Prostate gland (tissue), 2 donors: ENCODE measurements around the gene SGO2. TPM values are rescaled to one million over a fixed set of nuclear protein-coding genes. Genes with fewer than 3 reads are reported as not detected.

Experiments
- DNase-seq: peaks from one replicate; pipeline ENCODE4 v3.0.0-alpha.2; 2019; ENCODE audit warnings: low spot score
- H3K27ac ChIP-seq, 2 donors: fragments of 200-600 bp; sonication (generic); 2 replicates each; pipeline ENCODE4 v1.5.1; 2017 to 2019
- H3K27me3 ChIP-seq: fragments of 200-600 bp; sonication (generic); replicated peaks from 2 replicates; pipeline ENCODE4 v1.5.1; 2019; ENCODE audit not compliant: insufficient read depth
- H3K36me3 ChIP-seq, 2 donors: fragments of 200-600 bp; sonication (generic); 1 replicate in 1 of 2; 2 replicates in 1 of 2; pipeline versions ENCODE4 v1.5.1 to v1.8.1; 2017 to 2019
- H3K4me1 ChIP-seq: fragments of 200-600 bp; sonication (generic); replicated peaks from 2 replicates; pipeline ENCODE4 v1.5.1; 2019
- H3K4me3 ChIP-seq, 2 donors: fragments of 200-600 bp; sonication (generic); 2 replicates each; pipeline ENCODE4 v1.5.1; 2017 to 2019
- H3K9me3 ChIP-seq: fragments of 200-600 bp; sonication (generic); 2 replicates; pipeline ENCODE4 v1.5.1; 2017
- POLR2A ChIP-seq: fragments of 450-650 bp; IDR thresholded peaks from one replicate; pipeline ENCODE4 v1.6.1; 2016; ENCODE audit warnings: antibody characterized with exemption, mild to moderate bottlenecking
- POLR2AphosphoS5 ChIP-seq: sonication (generic); formaldehyde crosslinking; IDR thresholded peaks from one replicate; pipeline ENCODE4 v1.6.1; 2017; ENCODE audit warnings: antibody characterized with exemption
- WGBS: methylation state at CpG from one replicate; pipeline ENCODE4 v1.1.5; 2018; 5-methylcytosine and 5-hydroxymethylcytosine counted together
- intact Hi-C: fragments of 100-400 bp; cut with DNase I; formaldehyde crosslinking; loops from one replicate; pipeline ENCODE4 v1.14.2; 2022
- total RNA-seq, 2 donors: library from RNA; depleted of rRNA; stranded (reverse); fragments of >200 nt; gene quantifications; one replicate each; pipeline ENCODE4 v1.1.0, GENCODE V29; 2016
- TF ChIP-seq, protein P1 (sequence below), 4 experiments: fragments of 200-600 bp in 2 of 4; fragments of 450-650 bp in 2 of 4; sonication (generic) in 2 of 4; IDR thresholded peaks; 1 replicate in 3 of 4; 2 replicates in 1 of 4; pipeline ENCODE4 v1.5.1; 2016 to 2019; ENCODE audit warnings: antibody characterized with exemption in 4 of 4, mild to moderate bottlenecking in 2 of 4, moderate library complexity in 2 of 4

SGO2 gene
- total RNA-seq, 2 donors from 2014 or later: 5.1 to 8.0 TPM

DNA sequence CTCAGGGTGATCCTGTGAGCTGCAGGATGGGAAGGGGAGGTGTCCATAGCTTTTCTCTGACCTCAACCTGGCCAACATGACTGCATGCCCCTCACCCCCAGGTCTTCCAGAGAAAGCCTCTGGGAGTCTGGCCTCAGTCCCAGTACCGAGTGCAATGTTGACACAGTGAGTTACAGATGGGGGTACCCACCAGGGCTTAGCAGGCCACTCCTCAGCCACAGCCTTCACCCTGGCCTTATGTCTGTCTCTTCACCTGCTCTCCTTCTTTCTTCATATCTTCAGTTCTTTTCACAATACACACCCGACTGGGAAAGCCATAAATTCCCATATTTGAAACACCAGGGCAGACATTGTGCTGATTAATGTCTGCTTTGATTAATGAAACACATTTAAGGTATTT is 93.3 kb downstream of the SGO2 start:
- 23% methylated on average over 2 of the region's 2 CpGs for WGBS
- intact Hi-C loops: no loop called here
- TF ChIP-seq POLR2A: no peak
- TF ChIP-seq POLR2AphosphoS5: no peak
- TF ChIP-seq, protein P1, sequence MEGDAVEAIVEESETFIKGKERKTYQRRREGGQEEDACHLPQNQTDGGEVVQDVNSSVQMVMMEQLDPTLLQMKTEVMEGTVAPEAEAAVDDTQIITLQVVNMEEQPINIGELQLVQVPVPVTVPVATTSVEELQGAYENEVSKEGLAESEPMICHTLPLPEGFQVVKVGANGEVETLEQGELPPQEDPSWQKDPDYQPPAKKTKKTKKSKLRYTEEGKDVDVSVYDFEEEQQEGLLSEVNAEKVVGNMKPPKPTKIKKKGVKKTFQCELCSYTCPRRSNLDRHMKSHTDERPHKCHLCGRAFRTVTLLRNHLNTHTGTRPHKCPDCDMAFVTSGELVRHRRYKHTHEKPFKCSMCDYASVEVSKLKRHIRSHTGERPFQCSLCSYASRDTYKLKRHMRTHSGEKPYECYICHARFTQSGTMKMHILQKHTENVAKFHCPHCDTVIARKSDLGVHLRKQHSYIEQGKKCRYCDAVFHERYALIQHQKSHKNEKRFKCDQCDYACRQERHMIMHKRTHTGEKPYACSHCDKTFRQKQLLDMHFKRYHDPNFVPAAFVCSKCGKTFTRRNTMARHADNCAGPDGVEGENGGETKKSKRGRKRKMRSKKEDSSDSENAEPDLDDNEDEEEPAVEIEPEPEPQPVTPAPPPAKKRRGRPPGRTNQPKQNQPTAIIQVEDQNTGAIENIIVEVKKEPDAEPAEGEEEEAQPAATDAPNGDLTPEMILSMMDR (IDR thresholded peaks at IDR 0.05): no peak
- DNase-seq: no peak
- Histone ChIP-seq H3K4me3 (no peak overlapping the region), H3K27me3 (no peaks in the 10 kb centered on the region), H3K36me3 (no peaks in the 10 kb centered on the region), H3K27ac (no peak overlapping the region), H3K9me3 (no peaks in the 10 kb centered on the region), H3K4me1 (no peaks in the 10 kb centered on the region)

DNA sequence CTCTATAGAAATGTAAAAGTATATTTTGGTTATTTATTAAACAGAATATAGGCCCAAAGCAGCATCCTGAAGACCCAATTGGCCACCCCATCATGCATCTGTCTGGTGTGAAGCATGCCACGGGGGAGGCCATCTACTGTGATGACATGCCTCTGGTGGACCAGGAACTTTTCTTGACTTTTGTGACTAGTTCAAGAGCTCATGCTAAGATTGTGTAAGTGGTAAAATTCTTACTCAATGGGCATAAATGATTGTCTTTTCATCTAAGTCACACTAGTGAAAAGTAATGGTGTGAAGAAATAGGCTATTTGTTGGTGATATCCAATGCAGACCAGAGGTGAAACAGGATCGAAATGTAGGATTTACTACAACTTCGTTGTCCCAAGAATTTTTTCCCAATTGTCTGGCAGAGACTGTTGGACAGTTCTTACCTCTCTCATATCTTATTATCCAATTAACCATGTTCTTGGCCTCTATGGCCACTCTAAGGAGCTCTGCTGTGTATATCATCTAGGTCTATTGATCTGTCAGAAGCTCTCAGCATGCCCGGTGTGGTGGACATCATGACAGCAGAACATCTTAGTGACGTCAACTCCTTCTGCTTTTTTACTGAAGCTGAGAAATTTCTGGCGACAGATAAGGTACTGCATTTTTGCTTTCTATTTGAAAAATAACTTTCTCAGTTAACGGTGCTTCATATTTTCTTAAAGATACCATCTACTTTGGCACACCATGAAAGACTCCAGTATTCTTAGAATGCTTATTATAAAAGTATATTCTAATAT is 94.8 kb downstream of the SGO2 start:
- intact Hi-C loops: no loop called here
- no peaks in the 10 kb centered on the region for H3K4me1 ChIP-seq
- TF ChIP-seq POLR2AphosphoS5 (no peak), POLR2A (no peak)
- TF ChIP-seq, protein P1 (IDR thresholded peaks at IDR 0.05): no peak
- no peak overlapping the region for H3K4me3 ChIP-seq
- no peak for DNase-seq
- WGBS: 85% methylated on average over 7 of the region's 7 CpGs
- no peaks in the 10 kb centered on the region for H3K36me3 ChIP-seq
- no peaks in the 10 kb centered on the region for H3K27me3 ChIP-seq
- no peaks in the 10 kb centered on the region for H3K9me3 ChIP-seq
- H3K27ac ChIP-seq: no peak overlapping the region

DNA sequence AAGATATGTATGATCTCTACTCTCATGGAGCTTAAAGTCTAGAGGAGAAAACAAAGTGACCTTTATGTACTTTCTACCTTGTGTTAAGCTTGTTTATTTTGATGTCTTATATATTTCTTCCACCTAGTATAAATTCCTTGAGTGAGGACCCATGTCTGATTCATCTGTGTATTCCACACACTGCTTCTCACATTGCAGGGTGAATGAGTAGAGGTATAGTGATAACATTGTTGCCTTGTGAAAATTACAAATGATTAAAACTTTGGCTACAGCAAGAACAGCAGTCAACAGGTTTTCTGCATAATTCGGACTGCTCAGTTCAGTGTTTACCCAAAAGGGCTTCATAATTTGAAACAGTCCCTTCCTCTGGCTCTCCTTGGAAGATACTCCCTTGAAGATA is 96.1 kb downstream of the SGO2 start:
- intact Hi-C loops: no loop called here
- TF ChIP-seq POLR2A (no peak), POLR2AphosphoS5 (no peak)
- TF ChIP-seq, protein P1 (IDR thresholded peaks at IDR 0.05): no peak
- Histone ChIP-seq H3K4me3 (no peak overlapping the region), H3K27ac (no peak overlapping the region), H3K9me3 (no peaks in the 10 kb centered on the region), H3K27me3 (no peaks in the 10 kb centered on the region), H3K4me1 (no peaks in the 10 kb centered on the region), H3K36me3 (no peaks in the 10 kb centered on the region)
- no peak for DNase-seq
- 57% methylated on average over 1 of the region's 1 CpG for WGBS

DNA sequence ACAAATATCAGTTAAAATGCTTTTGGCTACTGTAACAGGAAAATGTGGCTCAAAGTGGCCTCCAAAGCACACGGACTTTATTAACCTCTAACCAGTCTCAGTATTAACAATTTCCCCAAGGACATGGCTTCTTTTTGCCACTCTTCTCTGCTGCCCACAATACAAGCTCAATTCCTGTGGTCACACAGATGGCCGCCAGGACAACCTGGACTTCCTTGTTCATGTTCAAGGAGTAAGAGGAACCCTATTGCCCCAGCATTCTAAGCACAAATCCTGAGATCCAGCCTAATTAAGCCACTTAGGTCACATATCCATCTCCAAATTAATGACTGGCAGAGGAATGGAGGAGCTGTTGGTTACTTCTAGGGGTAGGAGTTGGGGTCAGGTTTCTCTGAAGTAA is 98.0 kb downstream of the SGO2 start:
- no peak for DNase-seq
- no peaks in the 10 kb centered on the region for H3K9me3 ChIP-seq
- H3K4me1 ChIP-seq: no peaks in the 10 kb centered on the region
- TF ChIP-seq POLR2A (no peak), POLR2AphosphoS5 (no peak)
- TF ChIP-seq, protein P1 (IDR thresholded peaks at IDR 0.05): no peak
- H3K27me3 ChIP-seq: no peaks in the 10 kb centered on the region
- no peak overlapping the region for H3K4me3 ChIP-seq
- intact Hi-C loops: no loop called here
- H3K27ac ChIP-seq: no peak overlapping the region
- 86% methylated on average over 2 of the region's 2 CpGs for WGBS
- H3K36me3 ChIP-seq: no peaks in the 10 kb centered on the region

DNA sequence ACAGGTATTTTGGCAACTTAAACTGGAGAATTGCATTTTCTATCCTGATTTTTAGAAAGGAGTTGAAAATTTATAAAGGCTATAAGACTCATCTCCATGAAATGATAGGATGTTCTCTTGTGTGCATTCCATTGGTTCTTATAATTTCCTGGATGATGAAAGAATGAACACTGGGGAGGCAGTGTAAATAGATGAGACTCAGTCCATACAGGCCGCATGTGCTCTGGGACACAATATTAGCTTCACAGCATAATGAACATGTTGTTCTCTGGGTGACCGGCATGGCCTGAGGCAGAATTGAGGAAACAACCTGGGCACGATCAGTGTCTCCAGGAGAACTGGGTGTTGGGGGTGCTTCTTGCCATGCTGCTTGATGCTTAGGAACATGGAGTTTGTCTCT is 98.7 kb downstream of the SGO2 start:
- 63% methylated on average over 3 of the region's 3 CpGs for WGBS
- H3K36me3 ChIP-seq: no peaks in the 10 kb centered on the region
- TF ChIP-seq POLR2A (no peak), POLR2AphosphoS5 (no peak)
- TF ChIP-seq, protein P1 (IDR thresholded peaks at IDR 0.05): no peak
- intact Hi-C loops: no loop called here
- no peaks in the 10 kb centered on the region for H3K4me1 ChIP-seq
- no peak overlapping the region for H3K27ac ChIP-seq
- H3K27me3 ChIP-seq: no peaks in the 10 kb centered on the region
- no peak overlapping the region for H3K4me3 ChIP-seq
- H3K9me3 ChIP-seq: no peaks in the 10 kb centered on the region
- no peak for DNase-seq
